HG02938 (cell line): Measurements from ENCODE around the gene ACVRL1.

ENCODE experiments used
- ATAC-seq: cut with Tn5 transposase; IDR thresholded peaks from one replicate; pipeline ENCODE4 v1.9.1; 2021; ENCODE audit warnings: mild to moderate bottlenecking, moderate library complexity; ENCODE audit not compliant: unreplicated experiment

The ACVRL1 gene

GRCh38 chr12:51907083-51907855 lies at the start of gene ACVRL1:
TSS of gene ACVRL1 (plus strand) at chr12:51907504. CDS start at chr12:51912475, 4,971 bp downstream.
- no peak for ATAC-seq

DNA sequence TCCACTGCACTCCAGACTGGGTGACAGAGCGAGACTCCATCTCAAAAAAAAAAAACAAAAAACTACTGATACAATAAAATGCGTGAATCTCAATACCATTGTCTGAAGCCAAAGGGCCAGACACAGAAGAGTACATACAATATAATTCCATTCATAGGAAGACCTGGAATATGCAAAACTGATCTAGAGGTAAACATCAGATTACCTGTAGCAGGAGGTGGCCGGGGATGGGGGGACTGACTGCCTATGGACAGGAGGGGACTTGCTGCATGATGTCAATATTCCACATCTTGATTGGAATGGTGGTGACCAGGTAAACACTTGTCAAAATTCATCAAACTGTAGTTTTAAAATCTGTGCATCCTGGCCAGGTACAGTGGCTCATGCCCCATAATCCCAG lies 46.3 kb upstream of the ACVRL1 start:
- no peak for ATAC-seq

- no peak for ATAC-seq
Measured at GRCh38 chr12:51862947-51863346, 44.4 kb upstream of the ACVRL1 start.

DNA sequence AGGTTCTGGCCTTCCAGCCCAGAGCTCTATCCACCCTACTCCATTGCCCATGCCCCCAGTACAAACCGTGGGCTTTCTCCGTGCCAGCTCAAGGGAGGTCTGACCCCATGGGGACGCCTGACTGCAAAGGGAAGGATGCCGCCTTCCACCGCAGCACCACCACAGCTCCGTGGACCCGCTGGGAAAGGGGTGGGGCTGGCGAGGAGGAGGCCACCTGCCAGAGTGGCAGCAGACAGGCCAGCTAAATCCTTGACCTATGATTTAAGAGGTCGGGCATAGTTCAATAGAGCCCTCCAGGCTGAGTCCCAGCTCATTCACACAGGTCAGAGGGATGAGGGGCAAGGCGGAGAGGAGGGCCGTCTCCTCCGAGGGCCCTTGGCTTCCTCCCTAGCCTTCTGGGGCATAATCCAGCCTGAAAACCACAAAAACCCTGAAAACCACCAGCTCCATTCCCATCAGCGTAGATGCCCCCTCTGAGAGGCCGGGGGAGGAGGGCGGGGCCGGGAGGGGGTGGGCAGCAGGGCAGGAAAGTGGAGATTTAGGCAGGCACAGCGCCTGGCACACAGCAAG lies 43.9 kb upstream of the ACVRL1 start:
- no peak for ATAC-seq

DNA sequence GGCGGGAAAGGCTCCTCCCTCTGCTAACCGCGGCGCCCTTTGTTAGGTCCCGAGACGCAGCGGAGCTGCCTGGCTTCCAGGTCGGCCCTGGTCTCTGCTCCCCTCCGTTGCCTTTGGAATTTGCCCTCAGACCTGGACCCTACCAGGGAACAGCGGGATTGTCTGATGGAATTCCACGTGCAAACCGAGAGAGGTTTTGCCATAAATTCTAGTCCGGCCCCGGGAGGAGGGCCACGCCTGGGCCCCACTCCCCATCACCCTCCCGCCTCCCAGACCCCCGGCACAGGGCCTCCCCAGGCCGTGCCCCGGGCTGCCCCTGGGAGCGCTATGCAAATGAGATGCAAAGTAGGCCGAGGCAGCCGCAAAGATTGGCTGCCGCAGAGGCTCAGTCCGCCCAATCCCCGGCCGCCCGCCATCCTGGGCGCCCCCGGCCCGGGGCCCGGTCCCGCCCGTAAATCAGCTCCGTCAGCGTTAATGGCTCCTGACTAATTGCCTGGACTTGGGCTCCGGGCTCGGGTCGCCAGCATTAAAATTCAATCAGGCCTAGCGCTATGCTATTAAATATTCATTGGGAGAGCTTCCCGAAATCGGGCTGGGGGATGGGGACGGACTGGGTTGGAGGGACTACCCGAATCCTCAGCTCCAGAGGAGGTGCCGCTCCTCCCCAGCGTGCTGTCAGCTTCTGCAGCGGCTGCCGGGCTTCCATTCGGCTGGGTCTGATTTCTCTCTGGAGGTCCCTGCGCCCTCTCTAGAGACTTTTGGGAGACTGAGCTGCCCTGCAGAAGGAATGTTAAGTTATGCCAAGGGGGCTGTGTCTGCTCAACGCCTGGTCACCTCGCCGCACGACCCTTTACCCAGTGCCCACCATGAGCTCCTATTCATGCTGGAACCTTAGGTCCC lies 43.1 kb upstream of the ACVRL1 start:
- ATAC-seq: no peak

GRCh38 chr12:51864833-51865670 lies 42.3 kb upstream of the ACVRL1 start:
- ATAC-seq: no peak

- no peak for ATAC-seq
Measured at GRCh38 chr12:51865757-51866270, 41.5 kb upstream of the ACVRL1 start.

DNA sequence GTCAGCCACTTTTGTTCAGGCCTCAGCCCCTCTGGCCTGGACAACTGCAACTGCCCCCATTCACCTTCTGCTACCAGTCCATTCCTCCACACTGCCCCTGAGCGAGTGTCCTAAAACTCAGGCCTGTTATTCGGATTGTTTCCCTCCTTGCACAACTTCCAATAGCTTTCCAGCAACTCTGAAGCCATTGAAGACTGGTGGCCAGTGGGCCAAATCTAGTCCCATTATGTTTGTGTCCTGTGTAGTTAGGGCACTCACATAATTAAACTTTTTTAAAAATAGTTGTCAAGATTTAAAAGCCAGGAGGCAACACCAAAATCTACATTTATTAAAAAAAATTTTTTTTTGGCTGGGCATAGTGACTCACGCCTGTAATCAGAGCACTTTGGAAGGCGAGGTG lies 41.0 kb upstream of the ACVRL1 start:
- no peak for ATAC-seq

GRCh38 chr12:51866762-51867161 lies 40.5 kb upstream of the ACVRL1 start:
- no peak for ATAC-seq

DNA sequence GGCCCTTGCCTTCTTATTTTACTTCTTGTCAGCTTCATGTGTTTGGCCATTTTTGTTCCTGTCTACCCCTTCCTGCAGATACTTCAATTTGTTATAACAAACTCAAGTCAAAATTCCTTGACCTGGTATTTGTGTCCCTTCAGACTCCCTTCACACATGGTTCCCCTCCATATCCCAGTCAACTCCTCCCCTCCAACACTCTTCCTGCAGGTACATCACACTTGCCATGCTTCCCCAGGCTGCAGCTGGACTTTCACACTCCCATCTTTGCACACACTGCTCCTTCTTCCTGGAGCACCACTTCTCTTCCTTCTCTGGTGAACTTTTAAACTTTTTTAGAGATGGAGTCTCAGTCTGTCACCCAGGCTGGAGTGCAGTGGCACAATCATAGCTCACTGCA lies 39.9 kb upstream of the ACVRL1 start:
- no peak for ATAC-seq

DNA sequence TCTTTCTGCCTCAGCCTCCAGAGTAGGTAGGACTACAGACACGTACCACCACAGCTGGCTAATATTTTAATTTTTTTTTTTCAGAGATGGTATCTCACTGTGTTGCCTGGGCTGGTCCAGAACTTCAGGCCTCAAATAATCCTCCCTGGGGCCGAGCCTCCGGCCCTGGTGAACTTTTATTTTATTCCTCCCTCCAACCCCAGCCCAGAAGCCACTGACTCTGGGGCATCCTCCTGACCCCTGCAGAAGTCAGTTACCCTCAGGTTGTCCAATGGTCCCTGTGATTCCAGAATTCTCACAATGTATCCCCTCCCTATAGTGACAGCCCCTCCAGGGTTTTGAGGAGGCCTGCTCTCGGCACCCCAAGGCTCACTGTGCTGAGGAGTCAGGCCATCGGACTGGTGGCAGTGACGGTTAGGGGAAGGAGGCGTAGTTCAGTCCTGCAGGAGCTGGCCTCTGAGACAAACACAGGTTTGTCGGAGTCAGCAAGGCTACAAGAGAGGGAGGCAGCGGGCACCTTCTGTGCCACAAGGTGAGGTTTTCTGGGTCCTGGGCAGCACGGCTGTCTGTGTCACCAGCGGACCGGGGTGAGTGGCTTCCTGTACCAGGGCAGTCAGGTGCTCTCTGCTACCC lies 39.4 kb upstream of the ACVRL1 start:
- ATAC-seq: no peak

DNA sequence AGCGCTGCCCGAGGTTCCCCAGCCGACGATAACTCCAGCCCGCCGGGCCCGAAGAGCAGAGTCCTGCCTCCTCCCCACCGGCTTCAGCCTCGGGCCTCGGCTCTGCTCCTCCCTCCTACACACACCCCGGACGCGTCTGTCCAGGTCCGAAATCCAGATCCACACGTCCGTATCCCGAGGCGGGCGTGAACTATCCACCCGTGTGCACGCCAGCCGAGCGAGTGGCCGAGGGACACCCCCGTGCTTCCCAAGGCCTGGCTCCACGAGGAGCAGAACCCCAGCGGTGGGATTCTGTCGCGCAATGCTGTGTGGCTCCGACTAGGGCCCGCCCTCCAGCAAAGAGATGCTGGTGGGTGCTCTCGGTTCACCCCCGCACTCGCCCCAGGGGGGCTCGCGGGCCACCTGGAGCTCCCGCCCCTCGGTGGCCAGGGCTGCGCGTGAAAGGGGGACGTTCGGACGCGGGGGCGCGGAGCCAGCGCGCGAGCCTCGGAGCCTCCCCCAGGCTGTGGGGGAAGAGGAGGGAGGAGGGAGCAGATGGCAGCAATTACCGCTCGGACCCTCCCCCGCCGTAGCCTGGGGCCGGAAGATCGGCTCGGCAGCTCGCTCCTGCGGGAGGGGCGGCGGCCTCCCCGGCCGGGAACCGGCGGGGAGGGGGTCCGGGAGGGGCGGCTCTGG lies 38.3 kb upstream of the ACVRL1 start:
- ATAC-seq: no peak

GRCh38 chr12:51869496-51869865 lies 37.8 kb upstream of the ACVRL1 start:
- ATAC-seq: no peak

DNA sequence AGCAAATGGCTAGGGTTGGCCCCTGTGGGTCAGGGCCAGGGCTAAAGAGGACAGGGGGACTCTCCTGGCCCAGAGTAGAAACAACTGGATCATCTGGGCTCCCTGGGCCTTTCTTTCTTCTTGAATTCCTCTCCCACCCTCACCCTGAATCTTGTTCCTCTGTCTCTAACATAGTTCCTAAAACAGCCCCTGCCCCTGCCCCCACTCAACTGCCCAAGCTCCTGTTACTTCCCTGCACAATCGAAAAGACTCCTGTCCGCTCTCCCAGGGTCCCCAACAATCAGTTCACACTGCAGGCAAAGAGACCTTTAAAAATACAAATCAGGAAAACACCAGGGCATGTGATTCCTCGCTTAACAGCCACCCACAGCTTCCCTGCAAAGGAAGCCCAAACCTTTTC lies 37.4 kb upstream of the ACVRL1 start:
- ATAC-seq: no peak

GRCh38 chr12:51870504-51870903 lies 36.8 kb upstream of the ACVRL1 start:
- no peak for ATAC-seq

- no peak for ATAC-seq
Measured at GRCh38 chr12:51871126-51871525, 36.2 kb upstream of the ACVRL1 start.

DNA sequence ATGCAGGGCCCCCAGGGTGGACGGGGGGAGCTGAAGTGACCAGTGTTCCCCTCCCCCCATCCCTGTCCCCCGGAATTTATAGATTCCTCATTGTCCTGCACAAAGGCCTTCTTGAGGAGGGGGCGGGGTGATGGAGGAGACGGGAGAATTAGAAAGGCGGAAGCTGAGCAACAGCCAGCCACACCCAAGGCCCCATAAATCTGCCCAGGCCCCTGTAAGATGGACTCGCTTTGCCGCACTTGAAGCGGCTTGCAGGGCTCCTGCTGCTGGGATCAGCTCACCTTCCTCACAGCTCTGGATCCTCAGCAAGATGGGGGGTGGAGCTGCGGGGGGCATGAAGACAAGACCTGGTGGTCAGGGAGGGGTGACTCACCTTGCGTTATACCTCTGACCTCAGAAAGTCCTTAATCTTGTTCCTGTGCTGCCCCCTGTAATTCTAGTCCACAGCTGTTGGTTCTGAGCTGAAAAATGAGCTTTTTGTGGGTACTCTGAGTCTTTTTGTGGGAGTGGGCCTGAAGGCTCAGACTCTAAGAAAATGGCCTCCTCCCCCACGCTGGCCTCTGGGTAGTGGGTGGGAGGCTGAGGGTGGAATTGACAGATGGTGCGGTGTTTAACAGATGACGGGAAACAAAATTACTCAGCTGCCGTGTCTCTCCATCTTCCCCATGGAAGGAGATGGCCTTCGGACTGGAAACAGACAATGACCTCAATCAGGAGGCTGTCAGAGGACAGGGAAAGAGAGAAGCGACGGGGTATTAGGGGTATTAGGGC lies 35.2 kb upstream of the ACVRL1 start:
- ATAC-seq: no peak

GRCh38 chr12:51872689-51872981 lies 34.7 kb upstream of the ACVRL1 start:
- ATAC-seq: no peak
